Glomerular visceral epithelial cell (primary cell): ENCODE data around the gene TIMELESS.
"Not testable (repeated sequence)": the region's sequence is repeated elsewhere in the genome, so short reads cannot be mapped to it uniquely, and the experiment has no call there.

Experiments used
- DNase-seq: peaks from one replicate; pipeline ENCODE4 v3.0.0-alpha.2; 2016; ENCODE audit errors: extremely low spot score

TIMELESS gene

GRCh38 chr12:56448860-56449621, at the start of gene TIMELESS:
TIMELESS (minus strand) TSS chr12:56449426; CDS start chr12:56434170, 15,256 bp downstream.
- peak; percentile 82 for DNase-seq

- DNase-seq: not testable (repeated sequence)
Measured at GRCh38 chr12:56498126-56498902, 49.1 kb upstream of the TIMELESS start.

GRCh38 chr12:56496704-56497103, 47.5 kb upstream of the TIMELESS start:
- not testable (repeated sequence) for DNase-seq

GRCh38 chr12:56494481-56494880, 45.3 kb upstream of the TIMELESS start:
- not testable (repeated sequence) for DNase-seq

- DNase-seq: not testable (repeated sequence)
Measured at GRCh38 chr12:56494106-56494415, 44.8 kb upstream of the TIMELESS start.

GRCh38 chr12:56493409-56494105, 44.3 kb upstream of the TIMELESS start:
- DNase-seq: not testable (repeated sequence)

GRCh38 chr12:56490360-56490759, 41.1 kb upstream of the TIMELESS start:
- no peak for DNase-seq

GRCh38 chr12:56488041-56488955, 39.1 kb upstream of the TIMELESS start, which contains the start of gene GLS2:
GLS2 (minus strand) TSS chr12:56488161; CDS start chr12:56488118, 43 bp downstream.
- peak; percentile 80 for DNase-seq

GRCh38 chr12:56487448-56488040, 38.3 kb upstream of the TIMELESS start:
- DNase-seq: peak; percentile 17

- no peak for DNase-seq
Measured at GRCh38 chr12:56486694-56487093, 37.5 kb upstream of the TIMELESS start.

GRCh38 chr12:56484566-56484965, 35.3 kb upstream of the TIMELESS start:
- DNase-seq: no peak

GRCh38 chr12:56479625-56480024, 30.4 kb upstream of the TIMELESS start:
- no peak for DNase-seq

GRCh38 chr12:56477521-56478225, 28.4 kb upstream of the TIMELESS start:
- DNase-seq: no peak

- DNase-seq: no peak
Measured at GRCh38 chr12:56476972-56477432, 27.8 kb upstream of the TIMELESS start.

- DNase-seq: no peak
Measured at GRCh38 chr12:56476143-56476542, 26.9 kb upstream of the TIMELESS start.

- no peak for DNase-seq
Measured at GRCh38 chr12:56474389-56474788, 25.2 kb upstream of the TIMELESS start.

GRCh38 chr12:56469007-56469930, 20.0 kb upstream of the TIMELESS start:
- DNase-seq: no peak

- DNase-seq: peak; percentile 89
Measured at GRCh38 chr12:56468216-56469006, 19.2 kb upstream of the TIMELESS start, which contains the start of gene SPRYD4. SPRYD4 (plus strand) TSS chr12:56468578; CDS start chr12:56468592, 14 bp downstream.
